NOMO-1 (cell line): ENCODE results near the gene DTNA.
"Not testable (repeated sequence)": the region's sequence is repeated elsewhere in the genome, so short reads cannot be mapped to it uniquely, and the experiment has no call there.

Source experiments
- DNase-seq, 2 experiments: peaks; one replicate each; lab custom pipeline; 2025; ENCODE audit not compliant: unreplicated experiment in 2 of 2; lab: John Stamatoyannopoulos, UW

Gene DTNA

DNA sequence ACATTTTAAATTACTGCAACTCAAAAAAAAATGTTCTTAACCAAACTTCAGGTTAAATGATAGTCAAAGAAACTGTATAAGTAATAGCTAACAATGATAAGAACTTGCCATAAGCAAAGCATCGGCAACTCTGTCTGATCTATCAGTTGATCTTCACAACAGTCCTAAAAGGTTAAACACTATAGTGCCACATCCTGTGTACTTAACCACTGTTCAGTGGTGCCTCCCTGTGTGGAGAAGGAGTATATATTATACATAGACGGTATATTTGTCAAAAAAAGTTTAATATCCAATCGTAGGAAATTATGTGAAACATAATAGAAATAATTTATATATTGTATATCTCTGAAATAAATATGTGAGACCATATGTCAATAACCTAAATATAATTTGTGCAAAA is 13.0 kb downstream of the DTNA start:
- no peak for DNase-seq

DNA sequence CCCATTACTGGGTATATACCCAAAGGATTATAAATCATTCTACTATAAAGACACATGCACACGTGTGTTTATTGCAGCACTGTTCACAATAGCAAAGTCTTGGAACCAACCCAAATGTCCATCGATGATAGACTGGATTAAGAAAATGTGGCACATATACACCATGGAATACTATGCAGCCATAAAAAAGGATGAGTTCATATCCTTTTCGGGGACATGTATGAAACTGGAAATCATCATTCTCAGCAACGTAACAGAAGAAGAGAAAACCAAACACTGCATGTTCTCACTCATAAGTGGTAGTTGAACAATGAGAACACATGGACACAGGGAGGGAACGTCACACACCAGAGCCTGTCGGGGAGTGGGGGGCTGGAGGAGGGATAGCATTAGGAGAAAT is 15.6 kb downstream of the DTNA start:
- DNase-seq = not testable (repeated sequence)

DNA sequence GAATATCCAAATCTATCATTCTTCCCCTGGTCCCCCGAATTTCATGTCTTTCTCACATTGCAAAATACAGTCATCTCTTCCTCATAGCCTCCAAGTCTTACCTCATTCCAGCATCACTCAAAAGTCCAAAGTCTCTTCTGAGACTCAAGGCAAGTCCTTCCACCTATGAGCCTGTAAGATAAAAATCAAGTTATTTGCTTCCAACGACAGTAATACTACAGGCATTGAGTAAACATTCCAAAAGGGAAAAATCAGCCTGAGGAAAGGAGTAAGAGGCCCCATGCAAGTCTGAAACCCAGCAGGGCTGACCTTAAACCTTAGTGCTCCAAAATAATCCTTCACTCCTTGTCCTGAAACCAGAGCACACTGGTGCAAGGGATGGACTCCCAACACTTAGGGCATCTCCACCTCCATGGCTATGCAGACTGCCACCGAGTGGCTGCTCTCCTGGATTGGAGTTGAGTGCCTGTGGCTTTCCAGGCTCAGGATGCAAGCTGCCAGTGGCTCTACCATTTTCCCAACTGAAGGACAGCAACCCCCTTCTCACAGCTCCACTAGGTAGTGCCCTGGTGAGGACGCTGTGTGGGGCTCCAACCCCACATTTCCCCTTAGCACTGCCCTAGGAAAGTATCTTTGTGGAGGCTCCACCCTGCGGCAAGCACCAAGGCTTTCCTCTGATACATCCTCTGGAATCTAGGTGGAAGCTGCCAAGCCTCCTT is 16.3 kb downstream of the DTNA start:
- DNase-seq = no peak

DNA sequence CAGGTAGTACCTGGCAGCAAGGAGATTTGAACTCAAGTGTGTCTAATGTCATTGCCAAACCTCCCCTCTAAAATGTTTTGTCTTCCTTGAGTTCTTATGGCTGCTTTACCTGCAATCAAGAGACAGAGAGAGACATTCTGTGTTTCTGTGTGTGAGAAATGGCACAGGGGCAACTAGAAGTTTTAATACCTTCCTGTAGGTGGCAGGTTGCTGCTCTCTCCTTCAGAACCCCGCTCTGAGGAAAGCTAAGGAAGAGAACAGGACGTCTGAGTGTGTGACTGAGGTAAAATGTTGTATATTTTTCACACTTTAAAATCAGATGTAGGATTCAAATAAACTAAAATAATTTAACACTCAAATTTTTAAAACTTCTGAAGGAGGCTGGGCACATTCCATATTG is 19.2 kb downstream of the DTNA start:
- no peak for DNase-seq

DNA sequence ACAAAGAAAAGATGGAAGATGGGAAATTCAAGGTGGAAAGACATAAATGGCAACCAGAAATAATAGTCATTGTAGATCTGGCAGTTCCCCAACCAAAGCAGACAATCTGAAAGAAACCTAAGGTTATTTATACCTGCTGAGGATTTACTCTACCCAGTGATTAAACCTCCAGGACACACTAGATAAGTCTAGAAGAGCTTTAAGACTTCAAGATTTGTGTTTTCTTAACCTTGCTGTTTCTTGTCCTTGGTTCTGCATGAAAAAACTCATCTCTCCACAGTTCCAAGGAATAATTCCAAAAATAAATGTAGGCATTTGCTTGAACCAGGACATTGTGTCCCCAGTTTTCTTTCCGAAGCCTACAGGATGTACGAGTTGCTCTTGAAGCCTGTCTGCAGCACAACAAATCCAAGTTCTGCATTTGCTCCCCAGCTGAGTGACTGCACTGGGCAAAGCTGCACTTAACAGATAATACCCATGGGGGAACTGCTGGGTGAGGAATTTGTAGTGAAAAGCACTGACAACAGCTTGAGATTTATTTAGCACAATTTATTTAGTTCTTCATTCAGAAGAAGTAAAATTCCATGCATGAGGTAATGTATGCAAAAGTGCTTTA is 19.8 kb downstream of the DTNA start:
- DNase-seq = no peak

DNA sequence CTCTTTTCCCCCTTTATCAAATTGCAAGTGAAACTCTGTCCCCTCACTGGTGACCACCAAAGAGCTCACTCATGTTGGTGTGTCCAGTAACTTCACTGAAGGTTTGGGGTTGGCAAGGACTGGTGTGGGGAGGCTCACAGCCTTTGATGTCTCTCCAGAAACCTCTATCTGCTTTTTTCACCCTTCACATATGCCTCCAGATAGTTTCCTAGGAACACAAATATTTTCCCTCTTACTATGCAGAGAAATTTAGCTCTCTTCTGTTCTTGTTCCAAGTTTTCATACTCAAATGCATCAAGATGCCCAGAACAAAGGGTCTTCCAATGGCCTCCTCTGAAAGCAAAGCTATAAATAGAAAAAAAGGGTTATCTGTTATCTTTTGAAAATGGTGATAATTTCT is 20.7 kb downstream of the DTNA start:
- no peak for DNase-seq

DNA sequence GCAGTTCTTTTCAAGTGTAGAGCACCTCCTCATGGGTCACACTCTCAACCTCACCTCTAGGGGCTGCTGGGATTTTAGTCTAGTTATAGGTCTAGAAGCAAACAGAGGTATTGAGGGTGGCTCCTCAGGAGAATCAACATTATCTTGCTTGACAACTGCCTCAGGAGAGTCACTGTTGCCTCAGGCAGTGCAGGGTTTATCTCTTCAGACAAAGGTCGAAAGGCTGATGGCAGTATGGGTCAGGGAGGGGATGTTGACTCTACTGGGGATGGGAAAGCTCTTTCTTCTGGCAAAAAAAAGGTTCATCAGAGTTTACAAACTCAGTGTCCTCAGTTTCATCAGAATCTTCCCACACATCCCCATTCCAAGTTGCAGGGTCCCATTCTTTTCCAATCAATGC is 24.0 kb downstream of the DTNA start:
- DNase-seq = no peak

DNA sequence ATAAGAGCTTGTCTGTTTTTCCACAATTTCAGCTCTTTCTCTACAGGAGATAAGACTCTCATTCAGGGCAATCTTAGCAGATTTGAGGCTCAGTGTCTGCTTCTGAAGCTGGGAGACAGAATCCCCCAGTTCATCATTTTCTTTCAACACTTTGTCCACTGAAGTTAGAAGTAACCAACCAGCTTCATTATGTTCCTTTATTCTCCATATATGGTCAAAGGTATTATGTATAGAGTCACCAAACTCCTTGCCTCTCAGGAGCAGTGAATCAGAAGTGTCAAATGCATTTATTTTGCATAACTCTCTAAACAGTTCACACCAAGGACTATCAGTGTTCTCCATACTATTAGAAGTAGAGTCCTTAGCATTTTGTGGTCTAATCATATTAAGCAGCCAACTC is 24.4 kb downstream of the DTNA start:
- not testable (repeated sequence) for DNase-seq

DNA sequence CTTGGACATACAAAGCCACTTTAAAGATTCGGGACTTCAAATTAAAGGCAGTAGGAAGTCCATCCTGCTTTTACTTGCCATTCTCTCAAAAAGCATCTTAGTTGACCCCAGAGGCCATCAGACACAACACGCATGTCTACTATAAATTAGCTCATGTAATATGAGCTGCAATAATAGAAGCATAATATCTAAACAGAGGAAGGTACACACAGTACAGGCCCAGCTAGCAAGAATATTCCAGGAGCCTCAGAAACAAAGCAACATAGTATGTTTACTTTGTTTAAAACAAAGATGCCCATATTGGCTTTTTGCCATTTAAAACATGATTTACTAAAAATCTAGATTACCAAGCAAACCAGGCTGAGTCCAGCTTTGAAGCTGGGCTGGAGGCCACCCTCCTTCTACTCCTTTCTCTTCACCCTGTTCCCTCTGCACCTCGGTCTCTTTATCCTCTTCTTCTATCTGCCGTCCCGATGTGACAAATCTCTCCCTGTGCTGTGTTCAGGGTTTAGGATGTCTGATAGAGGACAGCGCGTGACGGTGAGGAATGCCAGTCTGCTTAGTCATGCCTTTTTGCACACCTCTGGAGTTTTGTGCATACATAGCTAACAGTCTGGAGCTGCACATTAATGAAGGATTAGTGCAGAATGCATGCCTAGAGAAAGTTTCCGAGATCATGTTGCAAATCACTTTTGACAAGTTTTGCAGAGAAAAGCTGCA is 28.2 kb downstream of the DTNA start:
- no peak for DNase-seq

DNA sequence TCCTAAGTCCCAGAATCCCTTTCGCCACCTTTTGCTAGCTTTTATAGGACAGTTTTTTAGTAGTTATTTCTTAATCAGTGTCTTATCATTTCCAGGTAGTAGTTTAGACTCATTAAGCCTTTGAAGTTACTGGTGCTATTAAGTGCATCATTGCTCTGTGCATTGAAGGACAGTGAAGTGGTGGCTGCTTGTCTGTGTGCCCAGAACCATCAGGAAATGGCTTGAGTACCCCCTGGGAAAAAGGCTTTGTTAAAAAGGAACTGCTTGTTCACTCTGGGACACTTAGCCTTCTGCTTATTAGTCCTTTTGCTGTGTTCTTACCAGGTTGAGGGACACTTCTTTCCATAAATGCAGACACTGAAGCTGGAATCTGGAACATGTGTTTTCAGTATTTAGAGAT is 30.0 kb downstream of the DTNA start:
- DNase-seq = no peak

DNA sequence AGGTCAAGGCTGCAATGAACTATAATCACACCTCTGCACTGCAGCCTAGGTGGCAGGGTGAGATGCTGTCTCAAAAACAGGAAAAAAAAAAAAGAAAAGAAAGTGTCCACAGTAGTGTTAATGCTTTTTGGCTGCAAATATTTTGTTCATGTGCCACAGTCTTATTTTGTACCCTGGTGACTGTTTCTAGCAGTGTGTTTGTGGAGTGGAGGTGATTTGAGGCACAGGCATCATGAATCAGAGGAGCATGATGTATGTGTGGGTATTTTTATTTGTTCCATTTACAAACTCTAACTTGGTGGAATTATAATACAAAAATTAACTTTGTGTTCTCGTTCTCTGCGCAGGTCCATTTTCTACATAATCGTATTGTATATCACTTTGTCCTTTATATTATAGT is 30.6 kb downstream of the DTNA start:
- DNase-seq = no peak

DNA sequence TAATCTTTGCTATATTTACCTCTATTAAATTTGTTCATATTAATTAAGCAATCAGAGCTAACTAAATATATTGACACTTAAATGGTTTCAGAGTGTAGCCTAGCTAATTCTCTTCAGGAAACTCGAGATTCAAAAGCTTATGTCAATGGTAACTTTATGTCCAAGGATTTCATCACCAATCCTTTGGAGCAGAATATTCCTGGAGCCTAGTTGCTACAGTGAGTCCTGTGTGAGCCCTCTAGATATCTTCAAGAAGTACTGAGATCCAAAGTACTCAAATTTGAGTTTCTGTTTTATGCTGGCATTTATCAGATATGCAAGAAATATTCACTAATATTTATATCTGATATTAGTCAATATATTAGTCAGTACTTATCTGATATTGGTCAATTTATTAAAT is 31.3 kb downstream of the DTNA start:
- DNase-seq = no peak

DNA sequence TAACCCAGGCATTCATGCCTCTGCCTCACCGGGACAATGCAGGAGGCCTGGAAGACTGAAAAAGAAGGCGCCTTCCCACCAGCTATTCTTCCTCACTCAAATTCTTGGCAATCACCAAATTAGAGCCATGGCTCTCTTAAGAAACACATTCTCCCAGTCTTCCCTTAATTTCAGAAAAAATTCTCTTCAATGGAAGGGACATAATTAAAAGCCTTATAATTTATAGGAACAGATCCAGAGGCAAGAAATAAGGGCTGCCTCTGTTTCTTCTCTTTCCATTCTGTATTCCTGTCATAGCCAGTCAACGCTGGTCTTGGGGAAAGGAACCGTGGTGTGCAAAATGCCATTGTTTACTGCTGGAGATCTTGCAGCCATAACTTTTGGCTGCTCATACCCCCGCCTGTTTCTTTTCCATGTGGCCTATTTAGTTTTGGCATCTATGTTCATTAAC is 32.8 kb downstream of the DTNA start:
- DNase-seq = no peak

DNA sequence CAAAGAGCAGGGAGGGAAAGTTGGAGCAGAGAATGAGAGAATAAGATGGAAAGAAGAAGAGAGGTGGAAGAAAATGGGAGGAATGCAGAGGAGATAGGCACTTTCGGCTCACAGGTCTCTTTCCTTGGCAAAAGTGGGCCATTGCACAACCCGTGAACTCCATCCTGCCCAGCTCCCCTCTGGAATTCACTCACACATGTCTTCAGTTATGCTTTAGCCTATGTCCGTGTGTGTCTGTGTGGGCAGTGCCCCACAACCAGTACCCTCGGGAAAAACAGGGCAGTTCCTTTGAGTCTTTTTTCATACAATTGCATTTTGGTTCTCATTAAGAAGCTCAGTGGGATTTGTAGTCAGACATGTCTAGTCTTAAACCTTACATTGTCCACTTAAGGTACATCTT is 34.5 kb downstream of the DTNA start:
- DNase-seq = no peak

DNA sequence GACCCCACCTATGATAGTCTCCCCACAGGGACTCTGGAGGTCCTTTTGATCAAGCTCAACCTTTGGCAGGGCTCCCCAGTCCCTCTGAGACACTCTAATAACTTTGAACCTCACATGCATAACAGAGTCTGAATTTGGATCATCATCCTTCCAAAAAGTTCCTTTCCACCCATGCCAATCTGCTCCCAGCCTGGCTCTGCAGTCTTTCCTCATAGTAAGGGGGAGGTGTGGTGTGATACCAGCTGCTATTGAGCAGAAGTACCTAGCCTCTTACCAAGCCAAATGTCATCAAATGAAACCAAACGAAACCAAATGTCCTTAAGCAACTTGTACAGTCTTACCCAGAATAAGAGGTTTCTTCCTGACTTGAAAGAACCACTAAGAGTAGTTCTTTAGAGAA is 36.5 kb downstream of the DTNA start:
- no peak for DNase-seq

DNA sequence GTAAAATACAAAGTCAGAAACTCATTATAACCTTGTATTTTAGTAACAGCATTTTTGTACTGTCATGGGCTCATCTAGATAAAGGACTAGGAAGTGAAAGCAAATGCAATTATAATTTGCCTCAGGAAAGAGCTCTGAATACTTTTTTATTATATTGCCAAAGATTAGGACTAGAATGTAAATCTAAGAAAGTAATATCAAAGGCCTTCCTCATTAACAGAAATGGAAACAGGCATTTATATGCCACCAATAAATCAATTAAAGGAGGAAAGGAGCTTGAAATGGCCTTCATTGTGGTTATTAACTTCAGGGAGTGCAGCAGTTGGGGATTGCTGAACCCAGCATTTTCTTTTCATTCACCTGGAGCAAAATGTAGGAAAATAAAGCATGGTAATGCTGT is 39.6 kb downstream of the DTNA start:
- peak in 1 of 2 experiments; percentile 28 for DNase-seq

DNA sequence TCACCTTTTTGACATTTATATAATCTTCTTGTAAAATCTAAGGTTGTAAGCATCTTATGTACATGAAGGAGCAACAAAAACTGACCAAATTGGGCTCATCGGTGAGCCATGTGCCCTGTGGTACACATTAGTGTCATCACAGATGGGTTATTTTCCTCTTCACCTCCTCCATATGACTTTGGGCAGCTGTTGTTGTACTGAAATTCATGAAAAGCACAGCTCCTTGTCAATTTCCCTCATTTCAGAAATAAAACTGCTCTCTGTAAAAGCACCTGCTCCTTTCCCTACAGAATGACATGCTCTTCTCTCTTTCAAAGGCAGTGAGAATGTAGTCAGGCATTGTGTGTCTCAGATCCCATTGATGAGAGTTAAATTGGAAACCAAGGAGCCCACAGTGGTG is 42.0 kb downstream of the DTNA start:
- no peak for DNase-seq

DNA sequence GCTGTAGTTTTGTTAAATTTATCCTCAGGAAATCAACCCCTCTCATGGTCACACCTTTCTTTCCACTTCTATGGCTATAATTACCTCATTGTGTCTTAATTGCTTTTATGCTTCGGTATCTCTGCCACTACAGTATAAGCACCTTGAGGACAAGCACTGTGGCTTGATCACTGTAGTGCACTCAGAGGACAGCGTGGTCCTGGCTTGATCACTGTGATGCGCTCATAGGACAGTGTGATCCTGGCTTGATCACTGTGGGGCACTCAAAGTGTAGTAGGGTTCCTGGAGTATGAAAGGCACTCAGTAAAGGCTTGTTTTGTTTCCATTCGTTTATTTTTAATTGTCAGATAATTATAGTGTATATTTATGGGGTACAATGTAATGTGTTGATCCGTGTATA is 44.2 kb downstream of the DTNA start:
- DNase-seq = no peak

DNA sequence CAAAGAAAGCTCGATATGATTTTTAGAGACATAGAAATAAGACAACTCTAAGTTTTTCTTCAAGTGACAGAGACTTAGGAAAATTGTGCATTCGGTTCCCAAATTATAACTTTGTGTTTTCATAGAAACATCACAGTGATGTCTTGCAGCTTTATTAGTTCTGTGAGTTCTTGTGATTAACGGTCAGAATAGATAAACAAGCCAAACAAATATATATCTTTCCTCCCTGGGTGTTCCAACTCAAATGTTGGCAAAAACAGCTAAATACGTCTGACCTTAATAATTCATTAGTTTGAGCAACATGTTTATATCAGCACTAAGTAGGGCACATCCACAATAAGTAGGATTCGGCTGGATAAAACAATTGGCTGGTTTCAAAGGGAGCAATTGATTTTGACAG is 47.6 kb downstream of the DTNA start:
- no peak for DNase-seq

DNA sequence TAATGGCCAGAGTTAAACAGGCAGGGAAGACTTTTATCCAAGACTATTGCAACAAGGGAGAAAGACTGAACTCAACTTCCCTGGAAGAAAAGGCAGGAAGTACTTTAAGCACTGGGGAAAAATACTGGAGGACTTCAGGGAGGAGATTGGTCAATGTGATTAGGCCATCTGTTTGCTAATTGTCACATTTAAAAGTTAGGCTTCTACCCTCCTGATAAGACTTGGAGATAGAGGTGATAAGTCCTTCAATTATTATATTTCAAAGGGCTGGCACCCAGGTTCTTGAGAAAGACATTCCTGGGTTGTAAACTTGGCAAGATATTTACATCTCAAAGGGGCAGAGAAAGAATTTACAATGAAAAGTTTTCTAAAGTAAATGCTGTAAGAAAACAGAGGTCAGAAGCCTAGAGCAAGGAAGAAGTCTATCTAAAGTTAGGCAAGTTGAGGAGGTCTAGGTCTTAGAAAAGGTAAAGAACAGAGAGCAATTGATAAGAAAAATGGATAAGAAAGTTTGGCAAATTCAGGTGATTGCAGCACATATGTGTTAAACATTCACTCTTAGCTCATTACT is 48.4 kb downstream of the DTNA start:
- DNase-seq = no peak

DNA sequence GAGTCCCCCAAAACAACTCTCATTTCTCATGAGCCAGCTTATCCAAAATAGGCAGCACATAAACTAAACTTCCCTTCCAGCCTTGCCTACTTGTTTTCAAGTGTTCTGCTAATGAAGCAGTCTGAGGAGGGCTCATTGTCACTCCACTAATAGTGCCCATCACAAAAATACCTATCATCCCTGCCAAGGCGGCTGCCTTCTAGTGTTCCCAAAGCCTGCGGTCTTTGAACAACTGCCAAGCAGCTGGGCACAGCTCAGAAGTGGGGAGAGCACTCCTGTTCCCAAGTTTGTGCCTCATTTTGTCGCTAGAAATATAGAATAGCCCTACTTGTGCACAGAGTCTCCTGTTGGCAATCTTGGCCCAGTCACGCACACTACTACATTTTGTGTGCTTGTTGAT is 50.3 kb downstream of the DTNA start:
- no peak for DNase-seq

DNA sequence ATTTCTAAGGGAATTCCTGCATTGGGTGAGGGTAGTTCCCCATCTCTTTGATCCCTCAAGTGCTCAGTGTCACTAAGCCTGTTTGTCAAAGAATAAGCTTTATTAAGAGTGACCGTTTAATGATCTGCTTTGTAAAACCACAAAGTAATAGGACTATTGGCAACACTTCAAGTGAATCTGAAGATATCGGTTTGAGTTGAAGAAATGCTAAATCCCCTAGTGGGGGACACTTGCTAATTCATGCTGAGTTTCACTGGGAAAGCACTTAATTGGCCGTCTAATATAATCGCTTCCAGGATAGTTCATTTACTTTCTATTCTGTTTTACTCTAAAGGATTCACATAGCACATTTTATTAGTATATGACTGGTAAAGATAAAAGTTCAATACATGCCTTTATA is 54.4 kb downstream of the DTNA start:
- DNase-seq = no peak
